Breast epithelium (tissue), 4 donors: Measurements from ENCODE around the gene AHNAK2. TPM values are rescaled to one million over a fixed set of nuclear protein-coding genes. Genes with fewer than 3 reads are reported as not detected.

ENCODE experiments used
- DNase-seq, 2 donors: peaks; one replicate each; pipeline ENCODE4 v3.0.0-alpha.2; 2019; ENCODE audit warnings: low spot score in 2 of 2
- H3K27ac ChIP-seq, 2 donors: fragments of 200-600 bp; sonication (generic) in 1 of 2; one replicate each; pipeline ENCODE4 v1.5.1; 2016 to 2019; ENCODE audit warnings: mild to moderate bottlenecking in 1 of 2
- H3K27me3 ChIP-seq, 2 donors: fragments of 200-600 bp; sonication (generic) in 1 of 2; one replicate each; pipeline versions ENCODE4 v1.5.1 to v1.6.0; 2017 to 2019; ENCODE audit warnings: control low read depth in 1 of 2, mild to moderate bottlenecking in 1 of 2
- H3K36me3 ChIP-seq: fragments of 200-600 bp; one replicate; pipeline ENCODE4 v1.5.1; 2019
- H3K4me1 ChIP-seq, 2 donors: fragments of 200-600 bp; sonication (generic); one replicate each; pipeline ENCODE4 v1.5.1; 2016 to 2019; ENCODE audit warnings: control low read depth in 1 of 2
- H3K4me3 ChIP-seq, 3 donors: fragments of 200-600 bp; sonication (generic); 1 replicate in 2 of 3; 2 replicates in 1 of 3; pipeline ENCODE4 v1.5.1; 2016 to 2019; ENCODE audit warnings: mild to moderate bottlenecking in 3 of 3, moderate library complexity in 2 of 3
- H3K9me3 ChIP-seq, 2 donors: fragments of 200-600 bp; sonication (generic) in 1 of 2; one replicate each; pipeline ENCODE4 v1.5.1; 2016 to 2019; ENCODE audit warnings: control low read depth in 1 of 2
- POLR2A ChIP-seq: fragments of 450-650 bp; IDR thresholded peaks from one replicate; pipeline ENCODE4 v1.6.1; 2016; ENCODE audit warnings: antibody characterized with exemption, mild to moderate bottlenecking, moderate library complexity
- POLR2AphosphoS5 ChIP-seq, 3 donors: sonication (generic); formaldehyde crosslinking; IDR thresholded peaks; one replicate each; pipeline ENCODE4 v1.6.1; 2017; ENCODE audit warnings: antibody characterized with exemption in 3 of 3
- intact Hi-C: fragments of 100-400 bp; cut with DNase I; formaldehyde crosslinking; loops from one replicate; pipeline ENCODE4 v1.15.1; 2023; ENCODE audit warnings: low total_unique reads
- total RNA-seq, 3 donors: library from RNA; depleted of rRNA; stranded (reverse); fragments of >200 nt; gene quantifications; one replicate each; pipeline ENCODE4 v1.1.0, GENCODE V29; 2016
- TF ChIP-seq, protein P1 (sequence below), 3 donors: fragments of 450-650 bp; IDR thresholded peaks; one replicate each; pipeline ENCODE4 v1.5.1; 2016 to 2017; ENCODE audit warnings: antibody characterized with exemption in 3 of 3, mild to moderate bottlenecking in 3 of 3, moderate library complexity in 3 of 3

The AHNAK2 gene
- total RNA-seq, 3 donors from 2014 or later: 15.1 to 46.7 (median 19.3) TPM

DNA sequence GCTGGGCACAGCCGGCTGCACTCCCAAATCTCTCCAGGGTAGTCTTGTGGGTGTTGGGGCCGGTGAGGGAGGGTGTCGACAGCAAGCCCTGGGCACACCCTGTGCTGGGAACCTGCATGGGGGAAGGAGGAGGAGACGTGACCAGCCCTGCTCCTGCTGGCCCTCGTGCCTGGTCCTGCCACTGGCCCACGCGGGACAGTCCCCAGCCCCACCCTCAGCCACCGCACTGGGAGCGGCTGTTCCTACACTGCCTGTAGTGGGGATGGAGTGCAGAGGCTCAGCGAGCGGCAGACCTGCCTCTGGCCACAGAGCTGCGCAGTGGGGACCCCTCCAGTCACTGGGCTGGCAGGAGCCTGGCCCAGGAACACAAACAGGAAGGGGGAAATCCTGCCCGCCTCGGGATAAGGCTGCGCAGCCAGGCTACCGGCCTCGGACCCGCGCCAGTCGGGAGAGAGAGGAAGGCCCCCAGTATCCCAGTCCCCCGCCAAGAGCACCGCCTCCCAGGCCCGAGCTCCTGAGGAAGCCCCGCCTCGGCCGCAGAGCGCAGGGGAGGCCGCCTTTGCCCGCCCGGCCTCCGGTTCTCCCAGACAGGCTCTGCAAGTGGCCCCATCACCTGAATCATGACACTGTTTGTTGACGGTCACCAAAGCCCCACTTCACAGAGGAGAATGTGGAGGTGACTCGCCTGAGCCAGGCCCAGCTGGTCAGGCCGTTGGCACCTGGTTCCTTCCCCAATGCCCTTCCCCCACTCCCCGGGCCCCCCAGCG, 10.6 kb downstream of the AHNAK2 start:
- DNase-seq: no peak

DNA sequence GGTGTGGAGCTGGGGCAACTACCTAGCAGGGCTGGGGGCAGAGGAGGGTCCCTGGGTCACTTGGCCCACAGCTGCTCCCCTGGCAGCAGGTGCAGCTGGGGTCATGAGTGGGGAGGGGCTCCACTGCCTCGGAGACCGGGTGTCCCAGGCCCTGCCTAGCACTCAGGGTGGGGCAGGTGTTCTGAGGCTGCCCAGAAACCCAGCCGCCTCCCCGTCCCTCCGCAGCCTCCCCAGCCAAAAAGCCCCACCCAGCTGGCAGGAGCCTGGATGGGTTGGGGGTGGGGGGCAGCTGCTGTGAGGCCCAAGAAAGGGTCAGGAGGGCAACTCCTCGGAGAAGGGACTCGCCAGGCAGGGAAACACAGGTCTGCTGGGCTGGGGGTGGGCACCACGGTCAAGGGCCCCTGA, 11.2 kb downstream of the AHNAK2 start:
- Histone ChIP-seq H3K4me3 (peak overlapping the region; percentile 43 to 69 (median 57)), H3K27ac (peak overlapping the region; percentile 95 to 97), H3K36me3 (no peaks in the 10 kb centered on the region), H3K9me3 (no peaks in the 10 kb centered on the region), H3K27me3 (no peaks in the 10 kb centered on the region), H3K4me1 (peaks cover 22 to 24% of the 10 kb centered on the region in 2 donors)
- intact Hi-C loops: loop anchor here (2.0 kb wide), 1 partner anchor 14 kb away; no protein-coding TSS in a partner anchor
- DNase-seq: no peak
- TF ChIP-seq POLR2A: no peak
- TF ChIP-seq, protein P1, sequence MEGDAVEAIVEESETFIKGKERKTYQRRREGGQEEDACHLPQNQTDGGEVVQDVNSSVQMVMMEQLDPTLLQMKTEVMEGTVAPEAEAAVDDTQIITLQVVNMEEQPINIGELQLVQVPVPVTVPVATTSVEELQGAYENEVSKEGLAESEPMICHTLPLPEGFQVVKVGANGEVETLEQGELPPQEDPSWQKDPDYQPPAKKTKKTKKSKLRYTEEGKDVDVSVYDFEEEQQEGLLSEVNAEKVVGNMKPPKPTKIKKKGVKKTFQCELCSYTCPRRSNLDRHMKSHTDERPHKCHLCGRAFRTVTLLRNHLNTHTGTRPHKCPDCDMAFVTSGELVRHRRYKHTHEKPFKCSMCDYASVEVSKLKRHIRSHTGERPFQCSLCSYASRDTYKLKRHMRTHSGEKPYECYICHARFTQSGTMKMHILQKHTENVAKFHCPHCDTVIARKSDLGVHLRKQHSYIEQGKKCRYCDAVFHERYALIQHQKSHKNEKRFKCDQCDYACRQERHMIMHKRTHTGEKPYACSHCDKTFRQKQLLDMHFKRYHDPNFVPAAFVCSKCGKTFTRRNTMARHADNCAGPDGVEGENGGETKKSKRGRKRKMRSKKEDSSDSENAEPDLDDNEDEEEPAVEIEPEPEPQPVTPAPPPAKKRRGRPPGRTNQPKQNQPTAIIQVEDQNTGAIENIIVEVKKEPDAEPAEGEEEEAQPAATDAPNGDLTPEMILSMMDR (IDR thresholded peaks at IDR 0.05): no peak
- TF ChIP-seq POLR2AphosphoS5 (IDR thresholded peaks at IDR 0.05): no peak

More for the DNA sequence above, 10.6 kb downstream of the AHNAK2 start:
- peak overlapping the region; percentile 43 to 69 (median 57) for H3K4me3 ChIP-seq
- intact Hi-C loops: loop anchor here (2.0 kb wide), 1 partner anchor 15 kb away; no protein-coding TSS in a partner anchor
- H3K4me1 ChIP-seq: peaks cover 25 to 27% of the 10 kb centered on the region in 2 donors
- TF ChIP-seq, protein P1 (IDR thresholded peaks at IDR 0.05): no peak
- TF ChIP-seq POLR2AphosphoS5 (IDR thresholded peaks at IDR 0.05) (peak in 1 of 3 donors; percentile 23), POLR2A (no peak)
- no peaks in the 10 kb centered on the region for H3K27me3 ChIP-seq
- H3K9me3 ChIP-seq: no peaks in the 10 kb centered on the region
- peak overlapping the region; percentile 95 to 97 for H3K27ac ChIP-seq
- H3K36me3 ChIP-seq: no peaks in the 10 kb centered on the region

DNA sequence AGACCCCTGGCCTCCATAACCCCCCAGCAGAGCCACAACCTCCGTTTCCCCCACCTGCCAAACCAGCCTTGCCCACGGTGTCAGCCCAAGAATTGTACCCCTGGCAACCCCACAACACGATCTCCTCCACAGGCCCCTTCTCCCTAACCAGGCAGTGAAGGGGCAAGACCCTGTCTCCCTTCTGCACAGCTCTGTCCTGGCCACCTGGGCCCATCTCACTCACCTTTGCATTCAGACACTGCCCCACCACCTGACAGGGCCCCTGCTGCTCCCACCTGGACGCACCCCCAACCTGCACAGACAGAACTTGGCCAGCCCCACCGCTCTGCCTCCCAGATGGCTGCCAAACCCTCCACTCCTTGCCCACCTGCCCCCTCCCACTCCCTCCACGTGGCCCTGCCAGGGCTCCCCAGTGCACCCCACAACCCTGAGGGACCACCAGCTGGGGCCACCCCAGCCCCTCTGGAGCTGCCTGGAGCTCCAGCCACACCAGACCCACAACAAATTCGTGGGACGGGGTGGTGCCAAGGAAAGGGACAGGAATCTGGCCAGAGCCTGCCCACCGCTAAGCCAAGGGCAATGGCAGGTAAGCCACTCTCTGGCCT, 11.8 kb downstream of the AHNAK2 start:
- no peaks in the 10 kb centered on the region for H3K27me3 ChIP-seq
- DNase-seq: no peak
- H3K9me3 ChIP-seq: no peaks in the 10 kb centered on the region
- TF ChIP-seq, protein P1 (IDR thresholded peaks at IDR 0.05): no peak
- TF ChIP-seq POLR2A: no peak
- no peak for TF ChIP-seq POLR2AphosphoS5 (IDR thresholded peaks at IDR 0.05)
- no peaks in the 10 kb centered on the region for H3K36me3 ChIP-seq
- intact Hi-C loops: loop anchor here (2.0 kb wide), 1 partner anchor 14 kb away; no protein-coding TSS in a partner anchor
- H3K27ac ChIP-seq: peak overlapping the region; percentile 95 to 97
- H3K4me1 ChIP-seq: peaks cover 18 to 22% of the 10 kb centered on the region in 2 donors
- H3K4me3 ChIP-seq: no peak overlapping the region

DNA sequence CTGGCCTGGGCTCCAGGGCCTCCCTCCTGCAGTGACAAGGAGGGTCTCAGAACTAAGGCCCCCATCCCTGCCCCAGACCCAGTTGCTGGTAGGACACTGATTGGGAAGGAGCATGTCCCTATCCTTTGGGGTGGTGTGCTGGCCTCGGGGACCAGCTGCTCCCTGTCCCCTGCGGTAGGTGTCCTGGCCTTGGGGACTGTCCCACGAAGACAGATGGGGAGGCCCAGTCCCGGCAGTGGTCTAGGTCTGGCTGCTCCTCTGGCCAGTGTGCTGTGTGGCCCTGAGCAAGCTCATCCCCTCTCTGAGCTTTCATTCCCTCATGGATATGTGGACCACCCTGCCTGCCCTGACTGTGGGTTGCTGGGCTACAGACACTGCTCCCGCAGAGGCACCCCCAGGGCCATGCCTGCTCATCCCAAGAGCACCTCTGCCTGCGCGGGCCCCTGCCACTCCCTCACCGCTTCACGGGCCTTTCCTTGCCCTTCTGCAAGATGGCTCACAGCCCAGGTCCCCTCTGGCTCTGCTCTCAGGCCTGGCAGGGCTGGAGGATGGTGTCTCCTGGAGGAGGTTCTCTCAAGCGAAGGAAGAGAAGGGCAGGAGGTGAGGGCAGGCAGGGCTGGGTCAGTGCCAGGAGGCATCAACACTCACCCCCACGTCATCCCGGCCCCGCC, 12.5 kb downstream of the AHNAK2 start:
- H3K27ac ChIP-seq: no peak overlapping the region
- no peaks in the 10 kb centered on the region for H3K36me3 ChIP-seq
- intact Hi-C loops: loop anchor here (2.0 kb wide), 1 partner anchor 13 kb away; no protein-coding TSS in a partner anchor
- DNase-seq: no peak
- no peaks in the 10 kb centered on the region for H3K27me3 ChIP-seq
- H3K4me1 ChIP-seq: peaks cover 17 to 22% of the 10 kb centered on the region in 2 donors
- TF ChIP-seq POLR2A (no peak), POLR2AphosphoS5 (IDR thresholded peaks at IDR 0.05) (no peak)
- TF ChIP-seq, protein P1 (IDR thresholded peaks at IDR 0.05): no peak
- no peak overlapping the region for H3K4me3 ChIP-seq
- no peaks in the 10 kb centered on the region for H3K9me3 ChIP-seq
